Measurements from ENCODE around the gene PKP4.

The PKP4 gene

GRCh38 chr2:158561054-158561453 lies 104.3 kb downstream of the PKP4 start:
- H3K27me3 Mint-ChIP-seq, result no peaks in the 10 kb centered on the region

GRCh38 chr2:158567208-158567607 lies 110.5 kb downstream of the PKP4 start:
- H3K9me3 Mint-ChIP-seq, result peaks cover 13% of the 10 kb centered on the region
- no peaks in the 10 kb centered on the region for H3K27me3 Mint-ChIP-seq
- no peak for DNase-seq
- H3K4me3 Mint-ChIP-seq, result no peak overlapping the region
- H3K4me1 Mint-ChIP-seq (ENCODE audit: low read depth), result no peaks in the 10 kb centered on the region
- peaks cover 10% of the 10 kb centered on the region for H3K36me3 Mint-ChIP-seq (ENCODE audit: low read depth)
- no peak overlapping the region for H3K27ac Mint-ChIP-seq

More at GRCh38 chr2:158561054-158561453, 104.3 kb downstream of the PKP4 start:
- Mint-ChIP-seq H3K27ac (no peak overlapping the region), H3K36me3 (ENCODE audit: low read depth) (peaks cover 2% of the 10 kb centered on the region), H3K4me1 (ENCODE audit: low read depth) (no peaks in the 10 kb centered on the region), H3K4me3 (no peak overlapping the region), H3K9me3 (no peaks in the 10 kb centered on the region)
- no peak for DNase-seq

GRCh38 chr2:158569284-158569683 lies 112.5 kb downstream of the PKP4 start:
- Mint-ChIP-seq H3K4me3 (no peak overlapping the region), H3K27me3 (no peaks in the 10 kb centered on the region), H3K27ac (no peak overlapping the region), H3K36me3 (ENCODE audit: low read depth) (peaks cover 10% of the 10 kb centered on the region), H3K9me3 (peaks cover 13% of the 10 kb centered on the region), H3K4me1 (ENCODE audit: low read depth) (no peaks in the 10 kb centered on the region)
- no peak for DNase-seq

DNA sequence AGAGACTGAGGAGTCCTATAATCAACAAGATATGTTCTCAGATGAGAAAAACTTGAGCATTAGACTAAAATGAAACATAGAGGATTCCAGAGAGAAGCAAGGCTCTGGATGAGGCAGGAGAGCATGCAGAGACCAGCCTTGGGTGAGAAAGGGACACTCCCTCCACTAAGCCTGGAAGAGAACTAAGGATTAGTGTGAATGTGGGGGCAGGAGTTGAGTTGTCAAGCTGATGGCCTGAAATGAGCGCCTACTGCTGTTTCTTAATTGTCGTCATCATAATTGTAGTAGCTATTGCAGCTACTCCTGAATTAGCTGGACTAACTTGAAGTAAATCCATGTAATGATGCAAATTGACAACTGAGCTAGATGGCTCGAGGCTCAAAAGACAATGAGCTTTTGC lies 114.1 kb downstream of the PKP4 start:
- Mint-ChIP-seq H3K36me3 (ENCODE audit: low read depth) (peaks cover 10% of the 10 kb centered on the region), H3K4me1 (ENCODE audit: low read depth) (no peaks in the 10 kb centered on the region), H3K27ac (no peak overlapping the region), H3K27me3 (no peaks in the 10 kb centered on the region), H3K4me3 (no peak overlapping the region), H3K9me3 (peaks cover 13% of the 10 kb centered on the region)
- DNase-seq, result no peak

DNA sequence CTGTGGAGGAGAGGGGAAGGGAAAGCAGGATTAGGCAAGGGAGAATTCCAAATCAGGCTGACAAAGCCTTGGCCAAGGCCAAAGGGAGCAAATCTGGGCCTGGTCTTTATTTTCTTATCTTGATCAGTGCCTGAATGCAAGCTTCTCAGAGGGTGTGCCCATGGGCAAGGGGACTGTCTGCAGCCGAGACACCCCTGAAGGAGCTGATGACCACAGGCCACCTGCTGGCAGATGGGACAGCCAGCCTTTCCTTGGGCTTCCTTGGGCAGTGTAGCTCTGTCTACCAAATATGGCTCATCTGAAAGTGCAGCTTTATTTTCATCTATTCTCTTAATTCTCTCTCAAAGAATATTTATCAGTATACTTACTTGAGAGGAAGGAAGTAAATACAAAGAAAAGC lies 117.0 kb downstream of the PKP4 start:
- Mint-ChIP-seq H3K27ac (no peak overlapping the region), H3K4me1 (ENCODE audit: low read depth) (no peaks in the 10 kb centered on the region), H3K27me3 (no peaks in the 10 kb centered on the region), H3K36me3 (ENCODE audit: low read depth) (peaks cover 10% of the 10 kb centered on the region), H3K9me3 (peaks cover 13% of the 10 kb centered on the region), H3K4me3 (no peak overlapping the region)
- no peak for DNase-seq

DNA sequence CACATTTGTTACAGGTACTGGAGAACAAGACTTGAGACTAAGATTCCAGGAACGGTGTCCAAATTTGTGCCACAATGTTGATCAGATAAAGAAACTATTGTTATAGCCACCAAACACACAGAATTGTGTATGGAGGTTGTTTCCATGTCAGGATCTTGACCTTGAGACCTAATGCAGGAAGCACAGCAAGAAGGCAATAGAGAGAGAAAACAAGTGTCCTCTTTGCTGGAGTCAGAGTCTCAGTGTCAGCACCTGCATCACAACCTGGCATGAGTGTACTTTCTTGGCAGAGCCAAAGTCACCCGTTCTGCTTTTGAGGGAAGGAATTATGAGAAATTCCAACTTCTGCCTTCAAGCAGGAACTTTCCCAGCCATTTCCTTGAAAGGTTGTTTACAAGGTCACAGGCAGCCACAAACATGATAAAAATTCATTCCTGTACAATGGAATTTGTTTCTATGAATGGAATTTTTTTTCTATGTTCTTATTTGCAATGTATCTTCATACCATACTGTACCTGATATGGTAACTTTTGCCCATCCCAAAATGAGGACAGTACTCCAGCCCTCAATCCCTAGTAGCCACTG lies 118.4 kb downstream of the PKP4 start:
- Mint-ChIP-seq H3K27me3 (no peaks in the 10 kb centered on the region), H3K4me3 (no peak overlapping the region), H3K4me1 (ENCODE audit: low read depth) (no peaks in the 10 kb centered on the region), H3K27ac (no peak overlapping the region), H3K9me3 (peaks cover 13% of the 10 kb centered on the region), H3K36me3 (ENCODE audit: low read depth) (peaks cover 14% of the 10 kb centered on the region)
- DNase-seq, result no peak

- Mint-ChIP-seq H3K4me1 (ENCODE audit: low read depth) (no peaks in the 10 kb centered on the region), H3K36me3 (ENCODE audit: low read depth) (peaks cover 18% of the 10 kb centered on the region), H3K27ac (no peak overlapping the region), H3K9me3 (no peaks in the 10 kb centered on the region), H3K4me3 (no peak overlapping the region), H3K27me3 (no peaks in the 10 kb centered on the region)
- no peak for DNase-seq
Observed at GRCh38 chr2:158577141-158577540, 120.4 kb downstream of the PKP4 start.

DNA sequence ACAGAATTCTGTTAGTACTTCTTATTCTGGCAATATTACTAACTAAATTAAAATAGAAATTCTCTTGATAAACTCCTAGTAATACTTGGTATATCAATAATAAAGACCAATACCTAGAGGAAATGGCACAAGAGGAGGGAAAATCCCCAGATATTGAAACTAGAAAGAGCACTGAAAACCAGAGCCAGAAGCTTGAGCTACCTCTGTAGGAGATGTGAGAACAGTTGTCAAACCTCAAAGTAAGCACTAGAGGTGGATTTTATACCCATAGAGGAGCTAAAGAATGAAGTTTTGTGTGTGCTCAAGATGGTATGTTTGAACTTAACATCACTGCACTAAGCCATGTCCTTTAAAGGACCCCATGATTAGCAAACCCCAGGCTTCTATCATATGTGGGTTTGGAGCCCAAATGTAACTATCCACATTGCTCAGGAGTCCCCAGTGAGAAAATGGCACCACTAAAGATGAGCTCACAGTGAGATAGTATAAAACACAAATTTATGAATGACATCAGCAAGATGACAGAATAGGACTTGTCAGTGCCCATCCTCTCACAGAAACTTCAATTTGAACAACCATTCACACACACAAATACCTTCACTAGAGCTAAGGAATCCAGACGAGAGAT lies 122.1 kb downstream of the PKP4 start:
- Mint-ChIP-seq H3K27ac (no peak overlapping the region), H3K9me3 (no peaks in the 10 kb centered on the region), H3K36me3 (ENCODE audit: low read depth) (peaks cover 19% of the 10 kb centered on the region), H3K4me1 (ENCODE audit: low read depth) (no peaks in the 10 kb centered on the region), H3K27me3 (no peaks in the 10 kb centered on the region), H3K4me3 (no peak overlapping the region)
- no peak for DNase-seq

- no peak overlapping the region for H3K27ac Mint-ChIP-seq
- no peaks in the 10 kb centered on the region for H3K9me3 Mint-ChIP-seq
- DNase-seq, result no peak
- no peaks in the 10 kb centered on the region for H3K4me1 Mint-ChIP-seq (ENCODE audit: low read depth)
- peaks cover 19% of the 10 kb centered on the region for H3K36me3 Mint-ChIP-seq (ENCODE audit: low read depth)
- H3K4me3 Mint-ChIP-seq, result no peak overlapping the region
- H3K27me3 Mint-ChIP-seq, result no peaks in the 10 kb centered on the region
Observed at GRCh38 chr2:158579928-158580327, 123.2 kb downstream of the PKP4 start.

GRCh38 chr2:158580760-158581159 lies 124.0 kb downstream of the PKP4 start:
- no peak for DNase-seq
- no peak overlapping the region for H3K27ac Mint-ChIP-seq
- H3K4me3 Mint-ChIP-seq, result no peak overlapping the region
- peaks cover 19% of the 10 kb centered on the region for H3K36me3 Mint-ChIP-seq (ENCODE audit: low read depth)
- H3K9me3 Mint-ChIP-seq, result no peaks in the 10 kb centered on the region
- no peaks in the 10 kb centered on the region for H3K4me1 Mint-ChIP-seq (ENCODE audit: low read depth)
- H3K27me3 Mint-ChIP-seq, result no peaks in the 10 kb centered on the region

- Mint-ChIP-seq H3K27ac (no peak overlapping the region), H3K27me3 (no peaks in the 10 kb centered on the region), H3K4me3 (no peak overlapping the region), H3K4me1 (ENCODE audit: low read depth) (no peaks in the 10 kb centered on the region), H3K9me3 (no peaks in the 10 kb centered on the region), H3K36me3 (ENCODE audit: low read depth) (peaks cover 21% of the 10 kb centered on the region)
- no peak for DNase-seq
Observed at GRCh38 chr2:158582670-158583069, 125.9 kb downstream of the PKP4 start.

DNA sequence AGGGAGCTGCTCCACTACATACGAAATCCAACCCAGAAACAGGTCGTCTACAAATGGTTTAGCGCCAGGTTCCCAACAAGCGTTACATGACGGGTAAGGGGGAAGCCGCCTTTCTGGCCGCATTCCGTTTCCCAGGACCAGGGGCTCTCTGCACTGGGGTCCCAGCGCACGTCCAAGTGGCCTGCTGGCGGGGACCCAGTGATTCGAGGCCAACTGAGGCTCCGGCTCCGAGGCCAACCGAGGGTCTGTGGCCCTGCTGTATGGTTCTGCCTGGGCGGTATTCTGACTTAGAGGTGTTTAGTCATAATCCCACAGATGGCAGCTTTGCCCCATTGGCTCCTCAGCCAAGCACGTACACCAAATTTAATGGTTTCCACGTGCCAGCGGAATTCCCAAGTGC lies 127.2 kb downstream of the PKP4 start:
- H3K36me3 Mint-ChIP-seq (ENCODE audit: low read depth), result peaks cover 23% of the 10 kb centered on the region
- DNase-seq, result no peak
- no peaks in the 10 kb centered on the region for H3K4me1 Mint-ChIP-seq (ENCODE audit: low read depth)
- no peak overlapping the region for H3K27ac Mint-ChIP-seq
- no peak overlapping the region for H3K4me3 Mint-ChIP-seq
- no peaks in the 10 kb centered on the region for H3K27me3 Mint-ChIP-seq
- H3K9me3 Mint-ChIP-seq, result no peaks in the 10 kb centered on the region

DNA sequence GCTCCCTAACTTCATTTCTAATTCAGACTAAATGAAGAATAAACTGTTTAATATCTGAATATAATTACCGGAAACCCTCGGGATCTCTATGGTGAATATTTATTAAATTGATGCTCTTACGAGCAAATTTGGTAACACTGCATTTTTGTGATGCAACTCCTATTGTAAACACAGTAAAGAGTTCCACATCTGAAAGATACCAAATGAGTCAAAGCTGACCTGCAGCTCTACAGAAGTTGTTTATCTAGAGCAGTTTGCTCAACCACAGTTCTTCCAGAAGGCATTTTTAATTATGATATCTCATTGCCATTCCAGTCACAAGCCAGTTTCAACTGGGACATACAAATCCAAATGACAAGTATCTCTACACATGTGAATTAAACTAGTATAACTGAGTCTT lies 129.7 kb downstream of the PKP4 start:
- Mint-ChIP-seq H3K4me3 (no peak overlapping the region), H3K27ac (no peak overlapping the region), H3K4me1 (ENCODE audit: low read depth) (no peaks in the 10 kb centered on the region), H3K9me3 (no peaks in the 10 kb centered on the region), H3K27me3 (no peaks in the 10 kb centered on the region), H3K36me3 (ENCODE audit: low read depth) (peaks cover 9% of the 10 kb centered on the region)
- no peak for DNase-seq

DNA sequence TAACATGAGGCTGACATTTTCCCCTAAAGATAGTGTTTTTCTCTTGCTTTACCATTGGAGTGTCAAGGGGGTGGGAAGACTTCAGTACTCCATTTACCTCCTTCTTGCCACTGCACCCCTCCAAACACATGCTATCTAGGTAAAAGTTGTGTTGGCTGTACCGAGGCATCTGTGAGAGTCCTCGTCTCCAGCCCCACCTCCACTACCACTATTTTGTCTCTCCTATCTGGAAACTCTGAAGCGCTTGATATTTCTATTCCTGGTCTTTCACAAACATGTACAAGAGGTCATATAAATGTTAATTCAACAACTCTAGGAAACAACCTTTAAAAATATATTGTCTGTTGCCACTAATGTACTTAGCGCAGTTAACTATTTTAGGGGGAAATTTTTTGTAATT lies 132.6 kb downstream of the PKP4 start:
- Mint-ChIP-seq H3K4me1 (ENCODE audit: low read depth) (no peaks in the 10 kb centered on the region), H3K4me3 (no peak overlapping the region), H3K9me3 (no peaks in the 10 kb centered on the region), H3K36me3 (ENCODE audit: low read depth) (peaks cover 6% of the 10 kb centered on the region), H3K27ac (no peak overlapping the region), H3K27me3 (no peaks in the 10 kb centered on the region)
- no peak for DNase-seq

DNA sequence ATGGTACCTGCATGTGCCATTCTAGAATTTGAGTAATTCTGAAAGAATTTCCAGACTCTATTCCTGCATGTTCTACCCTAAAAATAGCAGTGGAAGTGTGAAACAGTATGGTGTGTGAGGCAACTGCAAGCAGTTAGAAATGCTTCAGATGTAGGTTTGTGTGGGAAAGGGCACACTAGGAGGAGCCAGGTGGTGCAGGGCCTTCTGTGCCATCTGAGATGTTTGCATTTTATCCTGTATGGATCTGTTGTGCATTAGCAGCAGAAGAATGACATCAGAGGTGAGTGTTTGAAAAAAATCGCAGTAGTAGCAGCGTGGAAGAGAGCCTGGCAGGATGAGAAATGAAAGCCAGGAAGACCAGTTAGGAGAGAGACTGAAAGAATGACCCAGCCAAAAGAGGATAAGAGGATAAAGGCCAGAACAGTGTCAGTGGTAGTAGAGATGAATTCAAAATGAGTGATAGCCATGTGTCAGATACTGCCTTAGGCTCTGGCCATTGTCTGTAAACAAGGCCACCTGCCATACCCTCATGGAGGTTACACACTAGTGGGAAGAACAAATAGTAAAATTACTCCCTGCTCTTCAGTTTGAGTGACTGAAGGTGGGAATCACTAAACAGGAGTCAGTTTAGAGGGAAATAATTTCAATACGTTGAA lies 142.2 kb downstream of the PKP4 start:
- no peak for DNase-seq
- H3K4me1 Mint-ChIP-seq (ENCODE audit: low read depth), result no peaks in the 10 kb centered on the region
- H3K9me3 Mint-ChIP-seq, result no peaks in the 10 kb centered on the region
- no peak overlapping the region for H3K27ac Mint-ChIP-seq
- no peaks in the 10 kb centered on the region for H3K27me3 Mint-ChIP-seq
- peaks cover 4% of the 10 kb centered on the region for H3K36me3 Mint-ChIP-seq (ENCODE audit: low read depth)
- H3K4me3 Mint-ChIP-seq, result no peak overlapping the region

Data from activated T-cell treated with anti-CD3 and anti-CD28 coated beads, Interleukin-2, amount 50 U/mL, for 24 hours (primary cell).